GM12878 (cell line): Measurements from ENCODE around the gene FNDC3B. TPM values are rescaled to one million over a fixed set of nuclear protein-coding genes. Genes with fewer than 3 reads are reported as not detected.
A peak's percentile ranks its signal among the peaks of the same experiment; 100 is the strongest.

Experiments used
- ATAC-seq: fragments of 200-7000 bp; cut with Tn5 transposase; 3 replicates; pipeline ENCODE4 v1.9.1; 2020; ENCODE audit warnings: mild to moderate bottlenecking, moderate library complexity
- BruUV-seq: library from RNA; stranded (reverse); fragments of 400-500 nt; replicated peaks from 2 replicates; lab custom pipeline; 2021; lab: Mats Ljungman, UMichigan
- CTCF ChIA-PET: fragments of 300-600 bp; sonication (Branson Sonifier 250); formaldehyde crosslinking; extraction: SDS; loops from one replicate; lab custom pipeline; 2021; ENCODE audit warnings: inconsistent platforms; lab: Yijun Ruan, JAX
- POLR2A ChIA-PET: fragments of 350-600 bp; formaldehyde crosslinking; extraction: SDS; loops from one replicate; lab custom pipeline; 2021; ENCODE audit warnings: inconsistent platforms; lab: Charles Lee
- RAD21 ChIA-PET: fragments of 300-600 bp; sonication (Branson Sonifier 250); formaldehyde crosslinking; loops from one replicate; lab custom pipeline; 2023; ENCODE audit warnings: antibody characterized with exemption; ENCODE audit not compliant: unreplicated experiment; lab: Charles Lee
- SMC1A ChIA-PET: fragments of 300-600 bp; sonication (Branson Sonifier 250); formaldehyde crosslinking; loops from one replicate; lab custom pipeline; 2023; ENCODE audit not compliant: unreplicated experiment, uncharacterized antibody; lab: Charles Lee
- DNase-seq: peaks from one replicate; pipeline ENCODE4 v3.0.0-alpha.2; 2011; ENCODE audit warnings: low read depth, low spot score
- FAIRE-seq: peaks from 3 replicates; lab custom pipeline; 2011; peaks lifted over from hg19 to GRCh38; lab: Jason Lieb, UNC
- H2AFZ ChIP-seq: 2 replicates; pipeline ENCODE4 v1.6.0; 2011; ENCODE audit warnings: low read depth, low read length, control low read depth; ENCODE audit not compliant: control insufficient read depth
- H3K27ac ChIP-seq: 2 replicates; pipeline ENCODE4 v1.5.1; 2011; ENCODE audit warnings: control low read depth; ENCODE audit not compliant: control insufficient read depth, insufficient read depth
- H3K27me3 ChIP-seq, 2 experiments: replicated peaks in 1 of 2; 2 replicates each; pipeline versions ENCODE4 v1.6.0 to v1.6.1; 2011; ENCODE audit warnings: low read length in 1 of 2; ENCODE audit not compliant: control insufficient read depth in 2 of 2, insufficient read depth in 2 of 2
- H3K36me3 ChIP-seq, 2 experiments: 2 replicates each; pipeline ENCODE4 v1.5.1; 2011; ENCODE audit warnings: low read length in 1 of 2; ENCODE audit not compliant: control insufficient read depth in 2 of 2, insufficient read depth in 2 of 2
- H3K4me1 ChIP-seq: 2 replicates; pipeline ENCODE4 v1.6.1; 2011; ENCODE audit warnings: mild to moderate bottlenecking, low read length, moderate library complexity, mixed read lengths; ENCODE audit not compliant: control insufficient read depth, insufficient read depth
- H3K4me2 ChIP-seq: 2 replicates; pipeline ENCODE4 v1.6.0; 2011; ENCODE audit warnings: control low read depth; ENCODE audit not compliant: control insufficient read depth, insufficient read depth
- H3K4me3 ChIP-seq: fragments of 200-600 bp; sonication (generic); 2 replicates; pipeline ENCODE4 v1.5.1; 2016
- H3K79me2 ChIP-seq: 2 replicates; pipeline ENCODE4 v1.6.0; 2011; ENCODE audit warnings: low read length; ENCODE audit not compliant: control insufficient read depth, insufficient read depth
- H3K9ac ChIP-seq: 2 replicates; pipeline ENCODE4 v1.8.0; 2011; ENCODE audit warnings: low read length, control low read depth, mixed read lengths; ENCODE audit not compliant: control insufficient read depth, insufficient read depth
- H3K9me3 ChIP-seq: replicated peaks from 3 replicates; pipeline ENCODE4 v1.5.1; 2011; ENCODE audit warnings: mild to moderate bottlenecking, low read length; ENCODE audit not compliant: control insufficient read depth, insufficient read depth
- H4K20me1 ChIP-seq: 2 replicates; pipeline ENCODE4 v1.6.0; 2011; ENCODE audit not compliant: control insufficient read depth, insufficient read depth
- BMI1 ChIP-seq: fragments of 450-650 bp; IDR thresholded peaks from 2 replicates; pipeline ENCODE4 v1.6.1; 2016; ENCODE audit warnings: mild to moderate bottlenecking, moderate library complexity, borderline replicate concordance
- CBX3 ChIP-seq: fragments of 200-600 bp; sonication (generic); IDR thresholded peaks from 2 replicates; pipeline ENCODE4 v1.6.1; 2016; ENCODE audit warnings: low read depth, borderline replicate concordance
- HDAC6 ChIP-seq: fragments of 200-600 bp; sonication (generic); IDR thresholded peaks from one replicate; pipeline ENCODE4 v1.8.0; 2017; ENCODE audit warnings: antibody characterized with exemption; ENCODE audit not compliant: unreplicated experiment
- KAT2A ChIP-seq: conservative IDR thresholded peaks from 2 replicates; pipeline ENCODE4 v1.6.1; 2011; ENCODE audit warnings: low read depth, low read length; ENCODE audit not compliant: control insufficient read depth
- MXI1 ChIP-seq: fragments of 150-350 bp; IDR thresholded peaks from 2 replicates; pipeline ENCODE4 v1.6.1; 2011; ENCODE audit warnings: low read depth, mild to moderate bottlenecking, inconsistent platforms, low read length, improper control_type of control experiment
- NR2F1 ChIP-seq: fragments of 450-650 bp; conservative IDR thresholded peaks from 2 replicates; pipeline ENCODE4 v1.6.1; 2017; ENCODE audit warnings: mild to moderate bottlenecking
- PAX8 ChIP-seq: fragments of 450-650 bp; IDR thresholded peaks from 2 replicates; pipeline ENCODE4 v1.6.1; 2017; ENCODE audit warnings: mild to moderate bottlenecking, moderate library complexity
- RCOR1 ChIP-seq: conservative IDR thresholded peaks from 2 replicates; pipeline ENCODE4 v1.6.1; 2012; ENCODE audit warnings: low read depth, low read length, improper control_type of control experiment
- TCF12 ChIP-seq: IDR thresholded peaks from 2 replicates; pipeline ENCODE4 v1.6.1; 2011; ENCODE audit warnings: low read depth, mild to moderate bottlenecking, low read length
- ZNF24 ChIP-seq: fragments of 450-650 bp; IDR thresholded peaks from 2 replicates; pipeline ENCODE4 v1.6.1; 2017; ENCODE audit warnings: antibody characterized with exemption, mild to moderate bottlenecking
- WGBS: methylation state at CpG from one replicate; pipeline ENCODE4 v1.1.6; 2016; ENCODE audit warnings: low lambda C conversion rate; ENCODE audit not compliant: insufficient replicate concordance, insufficient coverage; ENCODE audit errors: missing lambda C conversion rate; 5-methylcytosine and 5-hydroxymethylcytosine counted together
- in situ Hi-C: fragments of 300-500 bp; cut with MboI; formaldehyde crosslinking; loops from 9 replicates; pipeline ENCODE4 v1.14.3; 2018; ENCODE audit warnings: mixed read lengths
- intact Hi-C: fragments of 100-400 bp; cut with micrococcal nuclease; formaldehyde crosslinking; loops from one replicate; pipeline ENCODE4 v1.14.2; 2022; ENCODE audit not compliant: unreplicated experiment
- polyA plus RNA-seq, 11 experiments: library from polyadenylated mRNA; depleted of rRNA in 4 of 11; unstranded in 6 of 11; stranded (reverse) in 5 of 11; fragments of >200 nt; fragmentation: Nextera tagmentation in 4 of 11; fragmentation: Illumina TruSeq in 1 of 11; extraction: Ambion mirVana in 4 of 11; extraction: Trizol in 1 of 11; gene quantifications; 1 replicate in 1 of 11; 2 replicates in 10 of 11; pipeline versions ENCODE4 v1.2.1 to v1.2.3, GENCODE V29; 2011 to 2016; ENCODE audit warnings: inconsistent platforms in 2 of 11, missing spikeins in 2 of 11, low read depth in 1 of 11
- total RNA-seq, 4 experiments: library from RNA; depleted of rRNA in 3 of 4; stranded (reverse); fragments of >200 nt in 3 of 4; fragmentation: Illumina TruSeq in 1 of 4; extraction: Trizol in 1 of 4; gene quantifications; 2 replicates each; pipeline versions ENCODE4 v1.2.1 to v1.2.3, GENCODE V29; 2013 to 2021
- TF ChIP-seq, protein P1 (sequence below): fragments of 150-350 bp; IDR thresholded peaks from 2 replicates; pipeline ENCODE4 v1.6.1; 2016; ENCODE audit warnings: low read depth, low read length
- TF ChIP-seq, protein P2 (sequence below): fragments of 450-650 bp; IDR thresholded peaks from 2 replicates; pipeline ENCODE4 v1.6.1; 2017; ENCODE audit warnings: low read depth, mild to moderate bottlenecking, moderate library complexity
- TF ChIP-seq, protein P3 (sequence below): IDR thresholded peaks from 2 replicates; pipeline ENCODE4 v1.6.1; 2011; ENCODE audit warnings: borderline replicate concordance, low read depth, mild to moderate bottlenecking, moderate library complexity, low read length; ENCODE audit not compliant: insufficient read depth, poor library complexity, severe bottlenecking

The FNDC3B gene
- total and polyA plus RNA-seq, 10 of the 15 experiments (the other 5 are each of a cell fraction or from before 2014, with no cell fraction given), result 7.9 to 35.0 (median 18.5) TPM

DNA sequence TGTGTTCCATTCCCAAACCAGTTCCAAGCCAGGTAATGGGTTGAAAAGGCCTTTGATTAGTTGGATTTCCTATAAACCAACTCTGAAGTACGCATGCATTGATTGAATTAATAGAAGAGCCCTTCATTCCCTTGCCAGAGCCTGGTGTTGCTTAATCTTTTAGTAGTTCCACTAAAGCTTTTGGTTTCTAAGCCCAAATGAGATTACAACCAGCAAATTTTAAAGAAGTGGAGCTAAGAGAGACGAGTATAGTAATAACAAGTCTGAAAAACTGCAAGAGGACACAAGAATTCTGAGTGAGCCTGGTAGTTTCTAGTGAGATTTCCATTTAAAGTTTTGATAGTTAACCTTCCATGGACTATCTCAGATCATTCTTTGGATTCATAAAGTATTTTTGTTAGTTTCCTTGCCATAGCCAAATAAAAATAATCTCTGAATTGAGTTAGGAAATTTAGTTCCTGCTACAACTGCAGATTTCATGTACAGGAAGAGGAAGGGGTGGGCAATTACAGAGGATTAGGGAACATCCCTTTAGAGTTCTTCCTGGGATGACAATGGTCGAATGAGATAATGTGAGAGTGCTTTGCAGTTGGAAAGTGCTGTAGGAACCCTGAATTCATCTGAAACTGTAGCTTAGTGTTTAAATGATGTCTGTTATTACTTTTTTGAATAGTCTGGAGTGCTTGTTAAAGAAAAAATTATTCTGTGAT is 136.8 kb downstream of the FNDC3B start (continued):
- TF ChIP-seq TCF12 (no peak), MXI1 (no peak)
- TF ChIP-seq, all 136 proteins: peak for 0

DNA sequence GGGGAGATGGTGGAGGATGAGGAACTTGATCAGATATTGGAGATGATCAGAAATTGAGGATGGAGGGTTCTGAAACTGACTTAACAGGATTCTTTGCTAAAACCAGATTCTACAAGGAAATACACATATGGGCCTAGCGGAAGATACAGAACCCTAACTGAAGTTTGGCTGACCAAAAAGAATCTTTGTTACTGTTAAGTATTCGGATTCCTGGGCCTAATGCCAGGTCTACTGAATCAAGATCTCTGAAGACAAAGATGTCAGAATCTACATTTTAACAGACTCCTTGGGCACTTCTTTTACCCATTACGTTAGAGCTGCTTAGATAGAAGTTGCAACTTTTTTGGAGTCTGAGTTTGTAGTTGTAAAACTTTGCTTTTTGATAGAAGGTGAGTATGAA is 137.7 kb downstream of the FNDC3B start:
- peaks cover 1 to 8% of the 10 kb centered on the region in 2 experiments; a peak in 3 of 4 replicates for H3K36me3 ChIP-seq
- no peaks in the 10 kb centered on the region for H4K20me1 ChIP-seq
- ChIA-PET CTCF (interaction anchor here (0.7 to 1.7 kb wide), 4 partner anchors 9 to 406 kb away, joined by 3 to 5 read pairs (median 4); no protein-coding TSS in a partner anchor), RAD21 (interaction anchor here (0.9 to 8.9 kb wide), 3 partner anchors 36 to 155 kb away, joined by 3 to 124 read pairs (median 4); no protein-coding TSS in a partner anchor), SMC1A (interaction anchor here (0.7 to 23.2 kb wide), 8 partner anchors 8 to 134 kb away, joined by 3 to 441 read pairs (median 6); no protein-coding TSS in a partner anchor), POLR2A (interaction anchor here (1.0 kb wide), 1 partner anchor 39 kb away, joined by 7 read pairs; no protein-coding TSS in a partner anchor)
- no peak overlapping the region for H3K9ac ChIP-seq
- no peak overlapping the region for H3K4me2 ChIP-seq
- no peak for ATAC-seq
- H2AFZ ChIP-seq, result no peak overlapping the region
- in situ Hi-C loops, result no loop called here
- no peak overlapping the region for H3K4me3 ChIP-seq
- H3K79me2 ChIP-seq, result peaks cover 43% of the 10 kb centered on the region
- no peaks in the 10 kb centered on the region for H3K27me3 ChIP-seq
- BruUV-seq, result TSS peak; percentile 16
- no peak overlapping the region for H3K27ac ChIP-seq
- peaks cover 37% of the 10 kb centered on the region for H3K4me1 ChIP-seq
- peaks cover 2% of the 10 kb centered on the region; the same call in 2 of the 3 replicates for H3K9me3 ChIP-seq
- FAIRE-seq, result no peak
- intact Hi-C loops, result no loop called here
- no peak for DNase-seq
- 97% methylated on average over 3 of the region's 3 CpGs for WGBS
- no peak for TF ChIP-seq CBX3
- no peak for TF ChIP-seq BMI1
- TF ChIP-seq, protein P1, sequence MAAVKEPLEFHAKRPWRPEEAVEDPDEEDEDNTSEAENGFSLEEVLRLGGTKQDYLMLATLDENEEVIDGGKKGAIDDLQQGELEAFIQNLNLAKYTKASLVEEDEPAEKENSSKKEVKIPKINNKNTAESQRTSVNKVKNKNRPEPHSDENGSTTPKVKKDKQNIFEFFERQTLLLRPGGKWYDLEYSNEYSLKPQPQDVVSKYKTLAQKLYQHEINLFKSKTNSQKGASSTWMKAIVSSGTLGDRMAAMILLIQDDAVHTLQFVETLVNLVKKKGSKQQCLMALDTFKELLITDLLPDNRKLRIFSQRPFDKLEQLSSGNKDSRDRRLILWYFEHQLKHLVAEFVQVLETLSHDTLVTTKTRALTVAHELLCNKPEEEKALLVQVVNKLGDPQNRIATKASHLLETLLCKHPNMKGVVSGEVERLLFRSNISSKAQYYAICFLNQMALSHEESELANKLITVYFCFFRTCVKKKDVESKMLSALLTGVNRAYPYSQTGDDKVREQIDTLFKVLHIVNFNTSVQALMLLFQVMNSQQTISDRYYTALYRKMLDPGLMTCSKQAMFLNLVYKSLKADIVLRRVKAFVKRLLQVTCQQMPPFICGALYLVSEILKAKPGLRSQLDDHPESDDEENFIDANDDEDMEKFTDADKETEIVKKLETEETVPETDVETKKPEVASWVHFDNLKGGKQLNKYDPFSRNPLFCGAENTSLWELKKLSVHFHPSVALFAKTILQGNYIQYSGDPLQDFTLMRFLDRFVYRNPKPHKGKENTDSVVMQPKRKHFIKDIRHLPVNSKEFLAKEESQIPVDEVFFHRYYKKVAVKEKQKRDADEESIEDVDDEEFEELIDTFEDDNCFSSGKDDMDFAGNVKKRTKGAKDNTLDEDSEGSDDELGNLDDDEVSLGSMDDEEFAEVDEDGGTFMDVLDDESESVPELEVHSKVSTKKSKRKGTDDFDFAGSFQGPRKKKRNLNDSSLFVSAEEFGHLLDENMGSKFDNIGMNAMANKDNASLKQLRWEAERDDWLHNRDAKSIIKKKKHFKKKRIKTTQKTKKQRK, result no peak
- no peak for TF ChIP-seq HDAC6
- TF ChIP-seq ZNF24, result no peak
- no peak for TF ChIP-seq NR2F1
- no peak for TF ChIP-seq MXI1
- TF ChIP-seq, protein P2, sequence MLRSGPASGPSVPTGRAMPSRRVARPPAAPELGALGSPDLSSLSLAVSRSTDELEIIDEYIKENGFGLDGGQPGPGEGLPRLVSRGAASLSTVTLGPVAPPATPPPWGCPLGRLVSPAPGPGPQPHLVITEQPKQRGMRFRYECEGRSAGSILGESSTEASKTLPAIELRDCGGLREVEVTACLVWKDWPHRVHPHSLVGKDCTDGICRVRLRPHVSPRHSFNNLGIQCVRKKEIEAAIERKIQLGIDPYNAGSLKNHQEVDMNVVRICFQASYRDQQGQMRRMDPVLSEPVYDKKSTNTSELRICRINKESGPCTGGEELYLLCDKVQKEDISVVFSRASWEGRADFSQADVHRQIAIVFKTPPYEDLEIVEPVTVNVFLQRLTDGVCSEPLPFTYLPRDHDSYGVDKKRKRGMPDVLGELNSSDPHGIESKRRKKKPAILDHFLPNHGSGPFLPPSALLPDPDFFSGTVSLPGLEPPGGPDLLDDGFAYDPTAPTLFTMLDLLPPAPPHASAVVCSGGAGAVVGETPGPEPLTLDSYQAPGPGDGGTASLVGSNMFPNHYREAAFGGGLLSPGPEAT, result no peak
- TF ChIP-seq, protein P3, sequence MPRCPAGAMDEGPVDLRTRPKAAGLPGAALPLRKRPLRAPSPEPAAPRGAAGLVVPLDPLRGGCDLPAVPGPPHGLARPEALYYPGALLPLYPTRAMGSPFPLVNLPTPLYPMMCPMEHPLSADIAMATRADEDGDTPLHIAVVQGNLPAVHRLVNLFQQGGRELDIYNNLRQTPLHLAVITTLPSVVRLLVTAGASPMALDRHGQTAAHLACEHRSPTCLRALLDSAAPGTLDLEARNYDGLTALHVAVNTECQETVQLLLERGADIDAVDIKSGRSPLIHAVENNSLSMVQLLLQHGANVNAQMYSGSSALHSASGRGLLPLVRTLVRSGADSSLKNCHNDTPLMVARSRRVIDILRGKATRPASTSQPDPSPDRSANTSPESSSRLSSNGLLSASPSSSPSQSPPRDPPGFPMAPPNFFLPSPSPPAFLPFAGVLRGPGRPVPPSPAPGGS, result no peak
- TF ChIP-seq PAX8, result no peak
- no peak for TF ChIP-seq KAT2A
- TF ChIP-seq RCOR1, result no peak
